Tongue (tissue), 2 donors: ENCODE measurements around the gene DIP2C. TPM values are rescaled to one million over a fixed set of nuclear protein-coding genes. Genes with fewer than 3 reads are reported as not detected.
"Not testable (repeated sequence)": the region's sequence is repeated elsewhere in the genome, so short reads cannot be mapped to it uniquely, and the experiment has no call there.

ENCODE experiments used
- DNase-seq: peaks from one replicate; pipeline ENCODE4 v3.0.0-alpha.2; 2015
- total RNA-seq: library from RNA; depleted of rRNA; stranded (reverse); fragments of >200 nt; gene quantifications from one replicate; pipeline ENCODE4 v1.2.3, GENCODE V29; 2014

DIP2C gene
- total RNA-seq, 1 donor from 2014 or later, result 39.0 TPM

GRCh38 chr10:595473-595872 lies 94.0 kb downstream of the DIP2C start:
- no peak for DNase-seq

- no peak for DNase-seq
These were observed 94.7 kb downstream of the DIP2C start for GRCh38 chr10:594584-595270.

- DNase-seq, result no peak
These were observed 95.5 kb downstream of the DIP2C start for GRCh38 chr10:593901-594457.

GRCh38 chr10:593421-593820 lies 96.0 kb downstream of the DIP2C start:
- DNase-seq, result no peak

GRCh38 chr10:593016-593415 lies 96.5 kb downstream of the DIP2C start:
- no peak for DNase-seq

- DNase-seq, result no peak
These were observed 97.8 kb downstream of the DIP2C start for GRCh38 chr10:591646-592045.

- no peak for DNase-seq
These were observed 98.7 kb downstream of the DIP2C start for GRCh38 chr10:590721-591120.

GRCh38 chr10:589961-590680 lies 99.3 kb downstream of the DIP2C start:
- DNase-seq, result no peak

GRCh38 chr10:588246-589165 lies 101.0 kb downstream of the DIP2C start:
- DNase-seq, result peak; percentile 37

GRCh38 chr10:586716-587115 lies 102.8 kb downstream of the DIP2C start:
- DNase-seq, result no peak

- DNase-seq, result peak; percentile 51
These were observed 103.3 kb downstream of the DIP2C start for GRCh38 chr10:586151-586550.

- no peak for DNase-seq
These were observed 104.0 kb downstream of the DIP2C start for GRCh38 chr10:585502-585901.

- not testable (repeated sequence) for DNase-seq
These were observed 104.8 kb downstream of the DIP2C start for GRCh38 chr10:584497-585290.

- no peak for DNase-seq
These were observed 106.0 kb downstream of the DIP2C start for GRCh38 chr10:583433-583832.

- DNase-seq, result no peak
These were observed 107.6 kb downstream of the DIP2C start for GRCh38 chr10:581776-582330.

GRCh38 chr10:580778-581177 lies 108.7 kb downstream of the DIP2C start:
- DNase-seq, result no peak

- DNase-seq, result no peak
These were observed 113.4 kb downstream of the DIP2C start for GRCh38 chr10:576130-576465.

GRCh38 chr10:575402-576129 lies 113.9 kb downstream of the DIP2C start:
- no peak for DNase-seq

GRCh38 chr10:572696-573095 lies 116.8 kb downstream of the DIP2C start:
- no peak for DNase-seq

GRCh38 chr10:571688-572451 lies 117.6 kb downstream of the DIP2C start:
- DNase-seq, result peak; percentile 73
